Progenitor cell of endocrine pancreas (in vitro differentiated cells): ENCODE data around the gene SCIN. TPM values are rescaled to one million over a fixed set of nuclear protein-coding genes. Genes with fewer than 3 reads are reported as not detected.
"Not testable (repeated sequence)": the region's sequence is repeated elsewhere in the genome, so short reads cannot be mapped to it uniquely, and the experiment has no call there.

Experiments used
- DNase-seq: peaks from one replicate; pipeline ENCODE4 v3.0.0; 2021; ENCODE audit warnings: low spot score; ENCODE audit not compliant: unreplicated experiment
- H3K27ac Mint-ChIP-seq: 2 replicates; pipeline ENCODE4 v1.8.0; 2021; ENCODE audit warnings: mild to moderate bottlenecking, moderate library complexity, mixed read lengths
- H3K27me3 Mint-ChIP-seq: 2 replicates; pipeline ENCODE4 v1.8.0; 2021; ENCODE audit warnings: mixed read lengths
- H3K36me3 Mint-ChIP-seq: 2 replicates; pipeline ENCODE4 v1.8.0; 2022; ENCODE audit warnings: mixed read lengths; ENCODE audit not compliant: insufficient read depth
- H3K4me1 Mint-ChIP-seq: 2 replicates; pipeline ENCODE4 v1.8.0; 2021; ENCODE audit warnings: low read depth, mixed read lengths
- H3K4me3 Mint-ChIP-seq: 2 replicates; pipeline ENCODE4 v1.8.0; 2021; ENCODE audit warnings: low read depth, mild to moderate bottlenecking, moderate library complexity, mixed read lengths
- H3K9me3 Mint-ChIP-seq: 2 replicates; pipeline ENCODE4 v1.8.0; 2021; ENCODE audit warnings: low read depth, mixed read lengths
- total RNA-seq: library from RNA; stranded (reverse); gene quantifications from 2 replicates; pipeline ENCODE4 v1.2.1, GENCODE V29; 2021
- TF ChIP-seq, protein P1 (sequence below): fragments of 200-600 bp; sonication (generic); IDR thresholded peaks from one replicate; pipeline ENCODE4 v1.5.0; 2021; ENCODE audit warnings: antibody characterized with exemption, mild to moderate bottlenecking; ENCODE audit not compliant: unreplicated experiment

The SCIN gene
- total RNA-seq, 1 donor from 2014 or later, result 0.10 TPM

DNA sequence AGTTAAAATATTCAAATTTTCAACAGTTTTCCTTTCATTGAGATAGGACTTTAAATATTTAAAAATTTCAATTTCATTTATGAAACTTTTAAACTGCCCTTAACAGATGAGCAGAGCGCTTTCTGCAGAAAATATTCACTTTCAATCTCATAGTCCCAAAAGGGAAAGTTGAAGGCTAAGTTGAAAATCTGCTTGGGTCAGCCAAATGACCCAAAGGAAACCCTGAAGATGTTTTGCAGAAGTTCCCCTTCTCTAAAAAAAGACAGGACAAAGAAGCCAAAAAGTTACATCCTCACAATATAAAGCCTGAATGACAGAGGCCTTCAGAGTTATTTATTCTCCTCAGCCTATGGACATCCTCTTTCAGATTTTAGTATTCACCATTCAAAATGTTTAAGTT is 17.6 kb upstream of the SCIN start:
- Mint-ChIP-seq H3K27ac (no peak overlapping the region), H3K36me3 (peaks cover 3% of the 10 kb centered on the region), H3K27me3 (no peaks in the 10 kb centered on the region), H3K4me1 (no peaks in the 10 kb centered on the region), H3K4me3 (no peak overlapping the region), H3K9me3 (peaks cover 4% of the 10 kb centered on the region)
- TF ChIP-seq, protein P1, sequence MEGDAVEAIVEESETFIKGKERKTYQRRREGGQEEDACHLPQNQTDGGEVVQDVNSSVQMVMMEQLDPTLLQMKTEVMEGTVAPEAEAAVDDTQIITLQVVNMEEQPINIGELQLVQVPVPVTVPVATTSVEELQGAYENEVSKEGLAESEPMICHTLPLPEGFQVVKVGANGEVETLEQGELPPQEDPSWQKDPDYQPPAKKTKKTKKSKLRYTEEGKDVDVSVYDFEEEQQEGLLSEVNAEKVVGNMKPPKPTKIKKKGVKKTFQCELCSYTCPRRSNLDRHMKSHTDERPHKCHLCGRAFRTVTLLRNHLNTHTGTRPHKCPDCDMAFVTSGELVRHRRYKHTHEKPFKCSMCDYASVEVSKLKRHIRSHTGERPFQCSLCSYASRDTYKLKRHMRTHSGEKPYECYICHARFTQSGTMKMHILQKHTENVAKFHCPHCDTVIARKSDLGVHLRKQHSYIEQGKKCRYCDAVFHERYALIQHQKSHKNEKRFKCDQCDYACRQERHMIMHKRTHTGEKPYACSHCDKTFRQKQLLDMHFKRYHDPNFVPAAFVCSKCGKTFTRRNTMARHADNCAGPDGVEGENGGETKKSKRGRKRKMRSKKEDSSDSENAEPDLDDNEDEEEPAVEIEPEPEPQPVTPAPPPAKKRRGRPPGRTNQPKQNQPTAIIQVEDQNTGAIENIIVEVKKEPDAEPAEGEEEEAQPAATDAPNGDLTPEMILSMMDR, result no peak
- DNase-seq, result no peak

DNA sequence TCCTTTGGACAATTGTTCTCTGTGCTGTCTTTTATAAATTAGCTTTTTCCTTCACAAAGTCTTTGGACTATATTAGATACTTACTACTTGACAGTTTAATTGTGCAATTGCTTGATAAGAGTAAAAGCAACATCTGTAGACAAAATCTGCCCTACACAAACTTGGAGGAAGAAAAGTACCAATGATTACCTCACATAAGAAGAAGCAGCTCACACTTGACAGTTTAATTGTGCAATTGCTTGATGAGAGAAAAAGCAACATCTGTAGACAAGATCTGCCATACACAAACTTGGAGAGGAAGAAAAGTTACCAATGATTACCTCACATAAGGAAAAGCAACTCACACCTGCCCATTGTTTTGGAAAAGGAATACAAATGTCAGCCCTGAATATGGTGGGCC is 17.1 kb upstream of the SCIN start:
- Mint-ChIP-seq H3K27me3 (no peaks in the 10 kb centered on the region), H3K27ac (no peak overlapping the region), H3K4me3 (no peak overlapping the region), H3K36me3 (peaks cover 3% of the 10 kb centered on the region), H3K4me1 (no peaks in the 10 kb centered on the region), H3K9me3 (peaks cover 7% of the 10 kb centered on the region)
- TF ChIP-seq, protein P1, result no peak
- no peak for DNase-seq

- no peak overlapping the region for H3K27ac Mint-ChIP-seq
Observed at GRCh38 chr7:12554351-12554750, 16.2 kb upstream of the SCIN start.

GRCh38 chr7:12554872-12555271 is 15.6 kb upstream of the SCIN start:
- Mint-ChIP-seq H3K27me3 (no peaks in the 10 kb centered on the region), H3K9me3 (peaks cover 7% of the 10 kb centered on the region)

More at GRCh38 chr7:12554351-12554750, 16.2 kb upstream of the SCIN start:
- Mint-ChIP-seq H3K4me3 (no peak overlapping the region), H3K9me3 (peaks cover 7% of the 10 kb centered on the region), H3K36me3 (peaks cover 3% of the 10 kb centered on the region), H3K4me1 (no peaks in the 10 kb centered on the region), H3K27me3 (no peaks in the 10 kb centered on the region)
- no peak for DNase-seq
- TF ChIP-seq, protein P1, result no peak

DNA sequence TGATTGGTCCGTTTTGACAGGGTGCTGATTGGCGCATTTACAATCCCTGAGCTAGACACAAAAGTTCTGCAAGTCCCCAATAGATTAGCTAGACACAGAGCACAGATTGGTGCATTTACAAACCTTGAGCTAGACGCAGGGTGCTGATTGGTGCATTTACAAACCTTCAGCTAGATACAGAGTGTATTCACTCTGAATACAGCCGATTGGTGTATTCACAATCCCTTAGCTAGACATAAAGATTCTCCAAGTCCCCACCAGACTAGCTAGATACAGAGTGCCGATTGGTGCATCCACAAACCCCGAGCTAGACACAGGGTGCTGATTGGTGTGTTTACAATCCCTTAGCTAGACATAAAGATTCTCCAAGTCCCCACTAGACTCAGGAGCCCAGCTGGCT is 14.8 kb upstream of the SCIN start:
- H3K9me3 Mint-ChIP-seq, H3K27me3 Mint-ChIP-seq, H3K27ac Mint-ChIP-seq, H3K36me3 Mint-ChIP-seq, DNase-seq, H3K4me3 Mint-ChIP-seq, H3K4me1 Mint-ChIP-seq: not testable (repeated sequence)

More at GRCh38 chr7:12554872-12555271, 15.6 kb upstream of the SCIN start:
- TF ChIP-seq, protein P1, result no peak
- no peak overlapping the region for H3K4me3 Mint-ChIP-seq
- no peak for DNase-seq
- peaks cover 3% of the 10 kb centered on the region for H3K36me3 Mint-ChIP-seq
- H3K27ac Mint-ChIP-seq, result no peak overlapping the region
- no peaks in the 10 kb centered on the region for H3K4me1 Mint-ChIP-seq

DNA sequence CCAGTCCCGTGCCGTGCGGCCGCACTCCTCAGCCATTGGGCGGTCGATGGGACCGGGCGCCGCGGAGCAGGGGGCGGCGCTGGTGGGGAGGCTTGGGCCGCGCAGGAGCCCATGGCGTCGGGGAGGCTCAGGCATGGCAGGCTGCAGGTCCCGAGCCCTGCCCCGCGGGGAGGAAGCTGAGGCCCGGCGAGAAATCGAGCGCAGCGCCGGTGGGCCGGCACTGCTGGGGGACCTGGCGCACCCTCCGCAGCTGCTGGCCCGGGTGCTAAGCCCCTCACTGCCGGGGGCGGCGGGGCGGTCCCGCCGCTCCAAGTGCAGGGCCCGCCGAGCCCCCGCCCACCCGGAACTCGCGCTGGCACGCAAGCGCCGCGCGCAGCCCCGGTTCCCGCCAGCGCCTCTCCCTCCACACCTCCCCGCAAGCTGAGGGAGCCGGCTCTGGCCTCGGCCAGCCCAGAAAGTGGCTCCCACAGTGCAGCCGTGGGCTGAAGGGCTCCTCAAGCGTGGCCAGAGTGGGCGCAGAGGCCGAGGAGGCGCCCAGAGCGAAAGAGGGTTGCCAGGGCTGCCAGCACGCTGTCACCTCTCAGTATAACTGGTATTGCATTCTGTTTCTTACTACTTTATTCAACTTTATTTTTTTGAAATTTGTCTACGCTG is 14.3 kb upstream of the SCIN start:
- not testable (repeated sequence) for DNase-seq, H3K9me3 Mint-ChIP-seq, H3K27me3 Mint-ChIP-seq, H3K36me3 Mint-ChIP-seq, H3K27ac Mint-ChIP-seq, H3K4me1 Mint-ChIP-seq, H3K4me3 Mint-ChIP-seq
